Ascending aorta (tissue), 2 donors: Measurements from ENCODE around the gene SYCE1. TPM values are rescaled to one million over a fixed set of nuclear protein-coding genes. Genes with fewer than 3 reads are reported as not detected.

Source experiments
- DNase-seq, 2 donors: peaks; one replicate each; pipeline ENCODE4 v3.0.0-alpha.2; 2019; ENCODE audit warnings: low spot score in 2 of 2
- H3K27ac ChIP-seq, 2 donors: fragments of 200-600 bp; sonication (generic); one replicate each; pipeline ENCODE4 v1.5.1; 2016 to 2017; ENCODE audit warnings: mild to moderate bottlenecking in 1 of 2
- H3K27me3 ChIP-seq: fragments of 200-600 bp; sonication (generic); one replicate; pipeline ENCODE4 v1.5.1; 2017
- H3K36me3 ChIP-seq, 2 donors: fragments of 200-600 bp; sonication (generic); one replicate each; pipeline ENCODE4 v1.5.1; 2016
- H3K4me1 ChIP-seq, 2 donors: fragments of 200-600 bp; sonication (generic); one replicate each; pipeline ENCODE4 v1.5.1; 2016 to 2017; ENCODE audit warnings: mild to moderate bottlenecking in 1 of 2
- H3K4me3 ChIP-seq, 2 donors: fragments of 200-600 bp; sonication (generic); one replicate each; pipeline ENCODE4 v1.5.1; 2016 to 2017; ENCODE audit warnings: mild to moderate bottlenecking in 1 of 2
- H3K9me3 ChIP-seq, 2 donors: fragments of 200-600 bp; sonication (generic); one replicate each; pipeline ENCODE4 v1.5.1; 2016
- intact Hi-C: fragments of 100-400 bp; cut with DNase I; formaldehyde crosslinking; loops from one replicate; pipeline ENCODE4 v1.15.1; 2023
- total RNA-seq: library from RNA; depleted of rRNA; stranded (reverse); fragments of >200 nt; gene quantifications from one replicate; pipeline ENCODE4 v1.1.0, GENCODE V29; 2016
- TF ChIP-seq, protein P1 (sequence below), 3 experiments: fragments of 200-600 bp in 2 of 3; fragments of 450-650 bp in 1 of 3; sonication (generic) in 2 of 3; IDR thresholded peaks; one replicate each; pipeline ENCODE4 v1.5.1; 2016 to 2019; ENCODE audit warnings: antibody characterized with exemption in 3 of 3, mild to moderate bottlenecking in 1 of 3, moderate library complexity in 1 of 3

SYCE1 gene
- total RNA-seq, 1 donor from 2014 or later = not detected

DNA sequence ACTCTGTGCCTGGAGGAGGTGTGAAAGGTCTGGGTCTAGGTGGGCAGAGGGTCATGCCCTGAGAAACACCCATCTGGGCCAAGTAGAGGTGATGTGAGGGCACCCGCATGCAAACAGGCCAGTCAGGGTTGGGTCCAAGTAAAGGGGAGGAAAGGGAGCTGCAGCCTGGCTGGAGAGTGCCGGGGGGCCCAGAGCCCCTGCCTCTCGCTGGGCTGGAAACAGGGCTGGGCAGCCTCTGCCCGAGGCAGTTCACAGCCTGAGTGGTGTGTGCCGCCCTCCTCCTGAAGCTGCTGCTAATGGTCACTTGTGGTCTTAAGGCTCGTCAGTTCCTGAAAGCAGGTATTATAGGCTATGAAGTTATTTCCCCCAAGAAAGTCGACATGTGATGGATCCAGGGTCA is 31.0 kb downstream of the SYCE1 start:
- Histone ChIP-seq H3K4me3 (no peak overlapping the region), H3K4me1 (no peaks in the 10 kb centered on the region), H3K27me3 (no peaks in the 10 kb centered on the region), H3K36me3 (no peaks in the 10 kb centered on the region), H3K27ac (no peak overlapping the region), H3K9me3 (no peaks in the 10 kb centered on the region)
- TF ChIP-seq, protein P1, sequence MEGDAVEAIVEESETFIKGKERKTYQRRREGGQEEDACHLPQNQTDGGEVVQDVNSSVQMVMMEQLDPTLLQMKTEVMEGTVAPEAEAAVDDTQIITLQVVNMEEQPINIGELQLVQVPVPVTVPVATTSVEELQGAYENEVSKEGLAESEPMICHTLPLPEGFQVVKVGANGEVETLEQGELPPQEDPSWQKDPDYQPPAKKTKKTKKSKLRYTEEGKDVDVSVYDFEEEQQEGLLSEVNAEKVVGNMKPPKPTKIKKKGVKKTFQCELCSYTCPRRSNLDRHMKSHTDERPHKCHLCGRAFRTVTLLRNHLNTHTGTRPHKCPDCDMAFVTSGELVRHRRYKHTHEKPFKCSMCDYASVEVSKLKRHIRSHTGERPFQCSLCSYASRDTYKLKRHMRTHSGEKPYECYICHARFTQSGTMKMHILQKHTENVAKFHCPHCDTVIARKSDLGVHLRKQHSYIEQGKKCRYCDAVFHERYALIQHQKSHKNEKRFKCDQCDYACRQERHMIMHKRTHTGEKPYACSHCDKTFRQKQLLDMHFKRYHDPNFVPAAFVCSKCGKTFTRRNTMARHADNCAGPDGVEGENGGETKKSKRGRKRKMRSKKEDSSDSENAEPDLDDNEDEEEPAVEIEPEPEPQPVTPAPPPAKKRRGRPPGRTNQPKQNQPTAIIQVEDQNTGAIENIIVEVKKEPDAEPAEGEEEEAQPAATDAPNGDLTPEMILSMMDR (IDR thresholded peaks at IDR 0.05) = no peak
- DNase-seq = no peak
- intact Hi-C loops = no loop called here

DNA sequence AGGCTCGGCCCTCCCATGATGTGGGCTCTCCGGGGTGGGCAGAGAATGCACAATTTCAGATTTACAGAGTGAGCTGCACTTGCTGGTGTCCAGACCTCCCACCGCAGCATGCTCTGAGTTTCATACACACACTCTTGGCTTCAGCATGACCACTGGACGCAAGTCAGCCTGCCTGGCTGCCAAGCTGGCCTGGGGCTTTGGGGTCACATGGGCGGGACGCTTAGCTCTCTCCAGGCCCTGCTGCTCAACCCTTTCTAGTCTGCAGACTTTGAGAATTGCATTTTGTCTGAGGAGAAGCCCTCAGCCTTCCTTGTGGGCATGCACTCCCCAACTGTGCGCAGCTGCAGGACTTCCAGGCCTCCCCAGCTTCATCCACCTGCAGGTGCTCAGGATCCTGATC is 32.5 kb downstream of the SYCE1 start:
- TF ChIP-seq, protein P1 (IDR thresholded peaks at IDR 0.05) = no peak
- Histone ChIP-seq H3K9me3 (no peaks in the 10 kb centered on the region), H3K4me3 (no peak overlapping the region), H3K4me1 (no peaks in the 10 kb centered on the region), H3K27ac (no peak overlapping the region), H3K36me3 (no peaks in the 10 kb centered on the region), H3K27me3 (peaks cover 10% of the 10 kb centered on the region)
- no peak for DNase-seq
- intact Hi-C loops = no loop called here

DNA sequence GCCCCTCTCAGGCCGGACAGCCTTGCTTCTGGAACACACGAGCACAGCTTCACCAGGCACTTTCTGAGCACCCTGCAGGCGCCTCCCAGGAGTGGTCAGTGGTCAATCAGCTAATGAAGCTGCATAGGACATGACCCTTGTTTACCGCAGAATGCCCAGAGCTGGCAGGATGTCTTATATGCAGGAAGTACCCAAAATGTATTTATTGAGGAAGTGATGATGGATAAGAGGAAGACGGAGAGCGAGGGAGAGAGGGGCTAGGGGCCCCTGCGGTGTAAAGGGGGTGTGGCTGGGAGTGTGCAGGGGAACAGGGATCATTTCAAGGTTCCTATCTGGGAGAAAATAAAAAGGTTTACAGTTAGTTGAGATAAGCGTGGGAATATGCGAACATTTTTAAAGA is 34.9 kb downstream of the SYCE1 start:
- no peak overlapping the region for H3K27ac ChIP-seq
- H3K4me1 ChIP-seq = no peaks in the 10 kb centered on the region
- peaks cover 13% of the 10 kb centered on the region for H3K27me3 ChIP-seq
- no peaks in the 10 kb centered on the region for H3K9me3 ChIP-seq
- no peaks in the 10 kb centered on the region for H3K36me3 ChIP-seq
- no peak for DNase-seq
- no peak overlapping the region for H3K4me3 ChIP-seq
- TF ChIP-seq, protein P1 (IDR thresholded peaks at IDR 0.05) = no peak
- intact Hi-C loops = no loop called here

DNA sequence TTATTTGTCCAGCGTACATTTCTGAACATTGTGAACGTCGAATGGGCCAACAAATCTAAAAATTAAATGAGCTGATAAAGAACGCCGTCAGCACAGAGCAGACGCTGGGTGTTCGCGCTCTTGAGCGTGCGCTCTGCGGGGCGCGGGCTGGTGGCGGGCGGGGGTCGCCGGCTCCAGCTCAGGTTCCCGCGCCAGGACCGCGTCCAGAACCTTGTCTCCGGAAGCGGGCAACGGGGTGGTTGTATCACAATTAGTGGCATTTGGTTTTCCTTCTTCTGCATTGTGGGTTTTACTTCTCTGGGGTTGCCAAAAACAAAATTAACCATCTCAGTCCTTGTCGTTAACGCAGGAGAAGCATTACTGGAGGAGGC is 35.8 kb downstream of the SYCE1 start:
- Histone ChIP-seq H3K9me3 (no peaks in the 10 kb centered on the region), H3K4me3 (peak overlapping the region in 1 of 2 donors; percentile 49), H3K27ac (no peak overlapping the region), H3K4me1 (no peaks in the 10 kb centered on the region), H3K27me3 (peaks cover 13% of the 10 kb centered on the region), H3K36me3 (no peaks in the 10 kb centered on the region)
- intact Hi-C loops = no loop called here
- TF ChIP-seq, protein P1 (IDR thresholded peaks at IDR 0.05) = no peak
- no peak for DNase-seq

DNA sequence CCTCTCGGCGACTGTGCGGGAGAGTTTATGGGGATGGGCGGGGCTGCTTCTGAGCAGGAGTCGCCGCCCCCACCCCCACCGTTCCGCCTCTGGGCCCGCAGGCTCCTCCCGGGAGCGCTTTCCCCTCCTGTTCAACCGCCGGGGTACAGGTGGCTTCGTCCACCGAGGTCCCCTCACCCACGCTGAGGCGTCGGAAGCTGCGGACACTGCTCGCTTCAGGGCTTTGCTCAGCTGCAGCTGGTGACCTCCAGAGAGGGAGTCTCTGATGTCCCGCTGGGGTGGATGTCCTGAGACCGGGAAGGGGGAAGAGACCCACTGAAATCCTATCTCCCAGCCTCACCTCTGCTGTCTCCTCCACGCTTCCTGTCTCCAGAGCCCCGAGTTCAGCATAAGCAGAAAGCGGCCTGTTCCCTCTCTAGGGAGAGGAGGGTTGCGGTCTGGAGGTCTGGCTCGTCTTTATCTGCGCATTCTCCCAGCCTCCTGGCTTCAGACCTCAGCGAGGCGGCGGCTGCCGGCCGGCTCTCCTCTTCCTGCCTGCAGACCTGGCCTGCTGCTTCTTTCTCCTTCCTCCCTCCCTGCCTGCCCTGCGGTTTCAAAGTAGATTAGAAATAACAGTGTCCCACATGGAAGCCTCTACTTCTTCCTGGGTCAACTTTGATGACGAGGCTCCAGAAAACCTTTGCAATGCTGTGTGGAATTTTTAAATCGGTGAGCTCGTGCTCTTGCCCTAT is 36.4 kb downstream of the SYCE1 start:
- H3K4me1 ChIP-seq = no peaks in the 10 kb centered on the region
- H3K36me3 ChIP-seq = no peaks in the 10 kb centered on the region
- intact Hi-C loops = no loop called here
- no peak for DNase-seq
- H3K27me3 ChIP-seq = peaks cover 13% of the 10 kb centered on the region
- no peak overlapping the region for H3K27ac ChIP-seq
- peak overlapping the region in 1 of 2 donors; percentile 49 for H3K4me3 ChIP-seq
- TF ChIP-seq, protein P1 (IDR thresholded peaks at IDR 0.05) = no peak
- no peaks in the 10 kb centered on the region for H3K9me3 ChIP-seq
